HG03571 (cell line): ENCODE results near the gene UQCRC1.

ENCODE experiments used
- ATAC-seq: cut with Tn5 transposase; IDR thresholded peaks from one replicate; pipeline ENCODE4 v1.9.1; 2021; ENCODE audit not compliant: unreplicated experiment

The UQCRC1 gene

GRCh38 chr3:48633743-48634142 lies 24.3 kb upstream of the UQCRC1 start:
- no peak for ATAC-seq

GRCh38 chr3:48633256-48633655 lies 23.8 kb upstream of the UQCRC1 start:
- ATAC-seq = no peak

- ATAC-seq = no peak
These were observed 22.3 kb upstream of the UQCRC1 start for GRCh38 chr3:48631516-48632448.

- ATAC-seq = no peak
These were observed 21.4 kb upstream of the UQCRC1 start for GRCh38 chr3:48630833-48631232.

- ATAC-seq = no peak
These were observed 21.0 kb upstream of the UQCRC1 start for GRCh38 chr3:48630407-48630806.

GRCh38 chr3:48629894-48630293 lies 20.4 kb upstream of the UQCRC1 start:
- no peak for ATAC-seq

- no peak for ATAC-seq
These were observed 19.0 kb upstream of the UQCRC1 start for GRCh38 chr3:48628277-48629017.

GRCh38 chr3:48625600-48625999 lies 16.2 kb upstream of the UQCRC1 start:
- no peak for ATAC-seq

- no peak for ATAC-seq
These were observed 15.3 kb upstream of the UQCRC1 start for GRCh38 chr3:48624767-48625166.

GRCh38 chr3:48623851-48624547 lies 14.6 kb upstream of the UQCRC1 start:
- ATAC-seq = no peak

- no peak for ATAC-seq
These were observed 12.0 kb upstream of the UQCRC1 start, which contains the start of gene TMEM89 for GRCh38 chr3:48621461-48621869. TMEM89 (minus strand) TSS chr3:48621769; CDS start chr3:48621756, 13 bp downstream.

GRCh38 chr3:48619541-48620524 lies 10.4 kb upstream of the UQCRC1 start:
- ATAC-seq = no peak

- ATAC-seq = no peak
These were observed 8.1 kb upstream of the UQCRC1 start for GRCh38 chr3:48617559-48617958.

- no peak for ATAC-seq
These were observed 4.6 kb upstream of the UQCRC1 start for GRCh38 chr3:48614044-48614443.

GRCh38 chr3:48612309-48612708 lies 2.9 kb upstream of the UQCRC1 start:
- no peak for ATAC-seq

GRCh38 chr3:48607519-48607918 lies 1.9 kb downstream of the UQCRC1 start:
- ATAC-seq = no peak

GRCh38 chr3:48601622-48601994 lies 7.8 kb downstream of the UQCRC1 start:
- ATAC-seq = no peak

GRCh38 chr3:48600711-48601621 lies 8.5 kb downstream of the UQCRC1 start:
- ATAC-seq = no peak
